HT1080 (cell line): Measurements from ENCODE around the gene TLL2. TPM values are rescaled to one million over a fixed set of nuclear protein-coding genes. Genes with fewer than 3 reads are reported as not detected.

Experiments used
- DNase-seq: peaks from one replicate; pipeline ENCODE4 v3.0.0-alpha.2; 2015; ENCODE audit warnings: low read depth
- total RNA-seq: library from RNA; depleted of rRNA; stranded (reverse); fragments of >200 nt; shearing (Covaris generic); gene quantifications from 2 replicates; pipeline ENCODE4 v1.2.3, GENCODE V29; 2014; rRNA removed

TLL2 gene
- total RNA-seq, 1 experiment from 2014 or later: 0.05 TPM

DNA sequence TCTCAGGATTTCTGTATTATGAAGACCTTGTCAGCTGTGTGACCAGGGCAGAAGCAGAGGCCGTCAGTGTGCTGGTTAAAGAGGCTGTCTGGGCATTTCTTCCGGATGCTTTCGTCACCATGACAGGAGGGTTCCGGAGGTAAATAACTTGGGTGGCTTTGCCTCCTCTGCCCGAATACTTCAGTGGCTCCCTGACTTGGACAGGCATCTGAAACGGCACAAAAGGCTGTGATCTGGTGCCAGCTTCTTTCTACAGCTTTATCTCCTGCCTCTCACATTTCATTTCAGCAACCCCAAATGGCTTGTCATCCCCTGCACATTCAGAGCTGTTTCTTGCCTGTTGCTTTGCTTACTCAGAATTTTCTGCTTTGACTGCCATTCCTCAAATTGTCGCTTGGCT lies 186.3 kb downstream of the TLL2 start:
- DNase-seq: no peak

DNA sequence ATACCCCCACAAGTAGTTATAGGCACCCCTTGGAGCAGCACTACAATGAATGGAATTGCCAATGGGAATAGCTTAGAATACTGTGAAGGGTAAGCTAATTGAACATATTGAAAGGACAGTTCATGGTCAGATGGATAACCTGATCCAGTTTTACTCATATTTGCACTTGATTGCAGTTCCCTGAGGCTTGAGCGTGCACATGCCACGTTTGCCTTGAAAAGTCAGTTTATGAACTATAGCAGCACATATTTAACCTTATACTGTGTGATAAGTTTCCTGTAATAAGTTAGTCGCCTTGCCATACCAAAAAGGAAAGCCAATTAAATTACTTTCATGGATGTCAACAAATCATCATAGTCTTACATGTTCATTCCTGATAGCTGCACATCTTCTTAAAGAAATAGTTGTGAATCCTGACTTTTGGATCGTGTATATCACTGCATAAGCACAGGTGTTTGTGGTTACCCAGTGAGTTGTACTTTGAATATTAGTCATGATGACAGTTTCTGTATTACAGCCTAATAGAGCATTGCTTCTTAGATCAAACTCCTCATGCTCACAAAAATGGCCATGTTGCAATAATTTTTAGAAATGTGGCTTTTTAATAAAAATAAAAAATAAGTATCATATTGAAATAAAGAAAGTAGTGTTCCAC lies 187.9 kb downstream of the TLL2 start:
- DNase-seq: no peak

DNA sequence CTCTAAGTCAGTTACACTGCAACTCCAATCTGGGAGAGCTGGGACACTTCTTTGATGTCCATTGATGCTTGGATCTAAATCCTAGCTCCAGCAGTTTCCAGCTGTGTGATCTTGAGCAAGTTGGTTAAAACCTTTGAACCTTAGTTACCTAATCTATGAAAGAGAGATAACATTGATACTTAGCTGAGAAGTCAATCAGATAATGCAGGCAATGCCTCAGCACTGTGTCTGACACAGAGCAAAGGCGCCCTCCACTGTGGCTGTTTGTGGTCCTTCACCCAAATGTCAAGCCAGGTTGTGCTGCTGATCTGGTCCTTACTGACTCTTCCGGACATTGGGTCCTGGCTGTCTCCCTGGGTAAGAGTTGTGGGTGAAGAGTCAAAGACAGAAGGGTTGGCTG lies 189.3 kb downstream of the TLL2 start:
- no peak for DNase-seq

DNA sequence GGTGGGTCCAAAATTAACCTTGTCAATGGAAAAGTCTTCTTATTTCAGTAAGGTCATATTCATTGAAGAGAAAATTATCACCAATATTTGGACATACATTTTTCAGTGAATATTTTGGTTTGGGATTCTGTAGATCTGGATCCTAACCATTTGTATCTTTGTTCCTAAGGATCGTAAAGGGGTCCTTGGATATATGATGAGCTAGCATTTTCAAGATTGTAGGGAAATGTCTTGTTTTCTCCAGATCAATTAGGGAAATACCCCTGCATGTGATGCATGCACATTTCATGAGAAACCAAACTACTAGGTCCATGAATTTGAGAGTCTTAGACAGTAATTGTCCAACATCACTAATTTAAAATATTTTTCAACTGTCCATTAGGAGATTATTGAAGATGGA lies 191.5 kb downstream of the TLL2 start:
- no peak for DNase-seq

GRCh38 chr10:96321822-96322221 lies 191.9 kb downstream of the TLL2 start:
- no peak for DNase-seq

DNA sequence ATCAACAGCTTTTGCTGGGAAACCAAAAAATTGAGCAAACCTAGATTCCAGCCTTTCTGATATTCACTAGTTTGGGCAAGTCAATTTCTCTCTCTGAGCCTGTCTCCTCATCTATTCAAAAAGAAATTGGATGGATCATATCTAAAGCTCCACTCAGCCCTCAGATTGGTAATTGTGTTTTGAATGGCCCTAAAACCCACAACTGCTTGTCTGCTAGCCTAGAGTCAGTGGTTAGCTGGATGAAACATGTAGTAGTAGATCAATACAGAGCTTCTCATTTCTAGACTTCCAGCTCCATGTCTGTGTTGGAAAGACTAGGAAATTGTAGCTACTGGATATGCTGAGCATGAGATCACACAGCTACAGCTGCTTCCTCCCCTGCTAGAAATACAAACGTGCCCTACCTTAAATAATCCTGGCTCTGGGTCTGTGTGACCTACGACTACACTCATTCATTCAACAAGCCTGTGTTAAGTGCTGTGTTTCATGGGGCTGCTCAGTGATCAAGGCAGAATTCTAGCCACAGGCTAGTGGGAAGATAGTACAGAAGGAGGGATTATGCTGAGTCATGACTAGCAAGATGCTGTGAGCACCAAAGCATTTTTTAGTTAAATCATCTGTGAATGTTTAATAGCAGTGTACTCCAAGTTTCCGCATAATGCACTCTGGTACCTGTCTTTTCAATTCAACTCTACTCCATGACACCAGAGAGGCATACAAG lies 193.8 kb downstream of the TLL2 start:
- DNase-seq: peak; percentile 7

- DNase-seq: no peak
Measured at GRCh38 chr10:96317067-96317833, 196.5 kb downstream of the TLL2 start.

Other genes with a start within 250 kb of the TLL2 start
- gene BLNK, start 242.4 kb downstream of the TLL2 start, total RNA-seq: not detected in 2 replicates
- not detected in 2 replicates for gene DNTT, start 209.5 kb downstream of the TLL2 start, total RNA-seq
- not detected in 2 replicates for gene OPALIN, start 154.9 kb downstream of the TLL2 start, total RNA-seq
- 50.4 and 63.1 TPM in 2 replicates for gene TM9SF3, start 73.1 kb upstream of the TLL2 start, total RNA-seq
- 3.0 TPM in 2 replicates for gene PIK3AP1, start 206.6 kb upstream of the TLL2 start, total RNA-seq